Small intestine (tissue), 7 donors: ENCODE results near the gene ABCA2. TPM values are rescaled to one million over a fixed set of nuclear protein-coding genes. Genes with fewer than 3 reads are reported as not detected.
A peak's percentile ranks its signal among the peaks of the same experiment; 100 is the strongest.

Source experiments
- DNase-seq, 2 donors: peaks; one replicate each; pipeline versions ENCODE4 v3.0.0 to v3.0.0-alpha.2; 2013
- FAIRE-seq: peaks from 2 replicates; lab custom pipeline; 2012; peaks lifted over from hg19 to GRCh38; lab: Jason Lieb, UNC
- H3K27ac ChIP-seq, 3 donors: one replicate each; pipeline ENCODE4 v1.5.1; 2013; ENCODE audit warnings: low read length in 2 of 3, mild to moderate bottlenecking in 2 of 3, control low read depth in 1 of 3, inconsistent platforms in 1 of 3, low read depth in 1 of 3, moderate library complexity in 1 of 3
- H3K27me3 ChIP-seq, 3 donors: one replicate each; pipeline ENCODE4 v1.6.1; 2013; ENCODE audit warnings: low read length in 3 of 3, inconsistent platforms in 1 of 3; ENCODE audit not compliant: control insufficient read depth in 3 of 3, insufficient read depth in 3 of 3
- H3K36me3 ChIP-seq, 3 donors: one replicate each; pipeline ENCODE4 v1.6.1; 2013; ENCODE audit warnings: low read length in 3 of 3, inconsistent platforms in 1 of 3, low read depth in 1 of 3, mild to moderate bottlenecking in 1 of 3, moderate library complexity in 1 of 3; ENCODE audit not compliant: control insufficient read depth in 3 of 3, insufficient read depth in 2 of 3
- H3K4me1 ChIP-seq, 3 donors: one replicate each; pipeline ENCODE4 v1.6.1; 2013; ENCODE audit warnings: low read length in 2 of 3, inconsistent platforms in 1 of 3, low read depth in 1 of 3, mild to moderate bottlenecking in 1 of 3, moderate library complexity in 1 of 3; ENCODE audit not compliant: control insufficient read depth in 3 of 3, insufficient read depth in 2 of 3
- H3K4me3 ChIP-seq, 3 donors: one replicate each; pipeline ENCODE4 v1.5.1; 2013; ENCODE audit warnings: low read length in 3 of 3, control low read depth in 1 of 3, inconsistent platforms in 1 of 3, low read depth in 1 of 3, mild to moderate bottlenecking in 1 of 3, moderate library complexity in 1 of 3
- H3K9me3 ChIP-seq, 2 donors: one replicate each; pipeline ENCODE4 v1.6.1; 2013; ENCODE audit warnings: low read depth in 1 of 2, low read length in 1 of 2; ENCODE audit not compliant: control insufficient read depth in 2 of 2, insufficient read depth in 1 of 2
- WGBS, 3 donors: extraction: QIAGEN DNeasy Blood & Tissue Kit; methylation state at CpG; one replicate each; pipeline ENCODE4 v1.1.7; 2013; 5-methylcytosine and 5-hydroxymethylcytosine counted together
- polyA plus RNA-seq, 4 donors: library from polyadenylated mRNA; stranded (reverse) in 3 of 4; unstranded in 1 of 4; fragments of 200-250 nt in 3 of 4; fragments of 120-200 nt in 1 of 4; gene quantifications; one replicate each; pipeline versions ENCODE4 v1.2.1 to v1.2.3, GENCODE V29; 2013
- donor health status: healthy with polysubstance abuse.
- donor health status: control.
- donor health status: control.
- donor health status: Bipolar disorder and iron deficiency.
- donor health status: healthy.

Gene ABCA2
- polyA plus RNA-seq, 4 donors: 3.4 to 29.0 (median 8.8) TPM

DNA sequence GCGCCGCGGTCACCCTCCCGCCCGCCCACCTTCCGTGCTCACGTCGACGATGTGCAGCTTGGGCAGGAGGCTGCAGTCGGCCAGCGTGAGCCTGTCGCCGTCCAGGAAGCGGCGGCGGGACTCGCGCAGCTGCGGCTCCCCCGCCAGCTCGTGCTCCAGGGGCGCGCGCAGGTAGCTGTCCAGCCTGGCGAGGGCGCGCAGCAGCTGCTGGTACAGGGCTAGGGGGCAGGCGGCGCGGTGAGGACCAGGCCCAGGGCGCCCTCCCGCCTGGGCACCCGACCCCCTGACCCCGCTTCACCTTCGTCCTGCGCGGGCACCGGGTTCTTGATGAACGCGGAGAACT, 33.2 kb downstream of the ABCA2 start:
- DNase-seq (peak; percentile 16 to 53), FAIRE-seq (no peak)
- 27 to 35% (median 33%) methylated on average over 29 to 40 of the region's 40 CpGs for WGBS, 3 donors
- Histone ChIP-seq H3K27me3 (peaks cover 0 to 42% (median 0%) of the 10 kb centered on the region in 3 donors), H3K36me3 (peaks cover 0 to 13% (median 0%) of the 10 kb centered on the region in 3 donors), H3K27ac (no peak overlapping the region), H3K4me1 (peaks cover 2 to 48% (median 11%) of the 10 kb centered on the region in 3 donors), H3K9me3 (peaks cover 0 to 12% of the 10 kb centered on the region in 2 donors), H3K4me3 (no peak overlapping the region)

DNA sequence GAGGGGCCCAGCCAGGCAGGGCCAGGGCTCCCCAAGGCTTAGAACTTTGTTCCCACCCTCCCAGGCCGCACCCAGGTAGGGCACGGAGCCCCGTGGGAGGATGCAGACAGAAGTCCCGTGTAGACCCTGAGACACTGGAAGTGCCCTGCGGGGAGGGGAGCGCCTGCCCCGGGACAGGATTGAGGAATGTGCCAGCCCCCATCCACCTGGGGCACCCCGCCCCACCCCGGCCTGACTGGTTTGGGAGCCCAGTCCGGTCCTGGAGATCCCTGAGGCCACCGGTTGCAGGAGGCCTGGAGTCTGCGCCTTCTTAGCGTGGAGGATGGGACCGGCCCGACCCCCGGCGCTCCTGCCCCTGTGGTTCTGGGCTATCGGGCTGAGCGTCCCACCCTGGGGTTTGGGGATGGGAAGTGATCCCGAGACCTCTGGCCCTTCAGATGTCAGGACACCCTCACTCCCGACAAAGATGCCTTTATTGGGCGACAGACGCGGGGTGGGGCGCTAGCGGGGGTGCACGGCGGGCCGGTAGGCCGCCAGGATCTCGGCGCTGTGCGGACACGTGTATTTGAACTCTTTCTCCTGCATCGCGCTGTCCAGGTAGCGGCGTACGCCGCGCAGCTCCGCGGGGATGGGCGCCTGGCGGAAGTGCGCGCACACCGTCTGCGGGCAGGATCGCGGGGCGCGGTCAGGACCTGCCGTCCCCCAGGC, 33.7 kb downstream of the ABCA2 start:
- 51 to 65% (median 64%) methylated on average over 47 to 54 of the region's 54 CpGs for WGBS, 3 donors
- Histone ChIP-seq H3K27me3 (peaks cover 0 to 42% (median 0%) of the 10 kb centered on the region in 3 donors), H3K4me1 (peaks cover 2 to 48% (median 11%) of the 10 kb centered on the region in 3 donors), H3K27ac (no peak overlapping the region), H3K36me3 (peaks cover 0 to 13% (median 0%) of the 10 kb centered on the region in 3 donors), H3K9me3 (peaks cover 0 to 12% of the 10 kb centered on the region in 2 donors), H3K4me3 (no peak overlapping the region)
- DNase-seq: no peak
- no peak for FAIRE-seq

DNA sequence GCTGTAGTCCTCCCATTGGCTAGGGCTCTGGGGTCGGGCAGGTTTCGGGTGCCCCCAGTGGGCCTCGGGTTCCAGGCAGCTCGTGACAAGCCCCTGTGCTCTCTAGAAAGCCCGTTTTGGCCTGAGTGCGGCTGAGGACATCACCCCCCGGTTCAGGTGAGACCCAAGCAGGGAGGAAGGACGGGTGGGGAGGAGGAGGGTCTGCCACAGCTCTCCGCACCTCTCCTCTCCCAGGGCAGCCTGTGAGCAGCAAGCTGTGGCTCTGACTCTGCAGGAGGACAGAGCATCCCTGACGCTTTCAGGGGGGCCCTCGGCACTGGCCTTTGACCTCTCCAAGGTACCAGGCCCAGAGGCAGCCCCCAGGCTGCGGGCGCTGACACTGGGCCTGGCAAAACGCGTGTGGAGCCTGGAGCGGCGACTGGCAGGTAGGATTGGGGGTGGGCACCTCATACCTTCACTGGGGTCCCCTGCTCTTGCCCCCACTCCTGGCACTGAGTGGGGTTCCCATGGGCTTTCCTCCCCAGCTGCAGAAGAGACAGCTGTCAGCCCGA, 35.1 kb downstream of the ABCA2 start:
- Histone ChIP-seq H3K27me3 (peaks cover 0 to 40% (median 0%) of the 10 kb centered on the region in 3 donors), H3K27ac (peak overlapping the region in 2 of 3 donors; percentile 78 to 80), H3K36me3 (peaks cover 0 to 13% (median 0%) of the 10 kb centered on the region in 3 donors), H3K4me3 (peak overlapping the region; percentile 65 to 76 (median 71)), H3K4me1 (peaks cover 2 to 48% (median 11%) of the 10 kb centered on the region in 3 donors), H3K9me3 (peaks cover 0 to 12% of the 10 kb centered on the region in 2 donors)
- WGBS, 3 donors: 27 to 40% (median 31%) methylated on average over 18 of the region's 18 CpGs
- no peak for FAIRE-seq
- DNase-seq: no peak

GRCh38 chr9:136991993-136992818, 35.8 kb downstream of the ABCA2 start, which contains the start of gene PAXX:
TSS of gene PAXX (plus strand) at chr9:136992422. CDS start at chr9:136992444, 22 bp downstream.
- WGBS, 3 donors: 0 to 1% (median 0%) methylated on average over 57 to 92 of the region's 92 CpGs
- H3K9me3 ChIP-seq: peaks cover 0 to 12% of the 10 kb centered on the region in 2 donors
- H3K4me1 ChIP-seq: peaks cover 2 to 45% (median 11%) of the 10 kb centered on the region in 3 donors
- DNase-seq: peak; percentile 90 to 94
- FAIRE-seq: no peak
- H3K27ac ChIP-seq: peak within 1 kb of the TSS; percentile 53 to 92 (median 91)
- peaks cover 0 to 13% (median 0%) of the 10 kb centered on the region in 3 donors for H3K36me3 ChIP-seq
- H3K27me3 ChIP-seq: peaks cover 0 to 37% (median 0%) of the 10 kb centered on the region in 3 donors
- H3K4me3 ChIP-seq: peak within 1 kb of the TSS; percentile 65 to 76 (median 71)

DNA sequence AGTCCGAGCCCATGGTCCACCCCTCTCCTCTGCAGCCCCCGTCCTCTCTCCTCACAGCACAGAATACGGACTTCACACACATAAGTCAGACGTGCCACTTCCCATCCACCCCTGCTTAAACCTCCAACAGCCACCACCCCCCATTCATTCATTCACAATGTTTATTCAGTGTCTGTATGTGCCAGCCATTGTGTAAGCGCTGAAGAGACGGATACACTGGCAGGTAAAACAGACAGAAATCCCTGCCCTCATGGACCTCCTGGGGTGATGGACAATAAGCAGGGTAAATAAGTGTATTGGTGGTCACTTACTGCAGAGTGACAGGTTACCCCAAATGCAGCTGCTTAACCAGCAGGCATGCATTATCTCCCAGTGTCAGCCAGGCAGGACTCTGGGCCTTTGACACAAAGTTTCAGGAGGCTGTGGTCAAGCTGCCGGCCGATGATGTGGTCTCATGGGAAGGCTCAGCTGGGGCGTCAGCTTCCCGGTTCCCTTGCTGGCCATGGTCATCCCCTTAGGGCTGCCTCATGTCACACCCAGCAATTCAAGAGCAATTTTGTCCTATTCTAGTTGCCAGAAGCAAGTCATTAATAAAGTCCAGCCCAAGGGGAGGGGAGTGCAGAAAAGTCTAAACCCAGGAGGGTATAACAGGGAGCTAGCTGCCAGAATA, 37.7 kb downstream of the ABCA2 start:
- no peak for FAIRE-seq

DNA sequence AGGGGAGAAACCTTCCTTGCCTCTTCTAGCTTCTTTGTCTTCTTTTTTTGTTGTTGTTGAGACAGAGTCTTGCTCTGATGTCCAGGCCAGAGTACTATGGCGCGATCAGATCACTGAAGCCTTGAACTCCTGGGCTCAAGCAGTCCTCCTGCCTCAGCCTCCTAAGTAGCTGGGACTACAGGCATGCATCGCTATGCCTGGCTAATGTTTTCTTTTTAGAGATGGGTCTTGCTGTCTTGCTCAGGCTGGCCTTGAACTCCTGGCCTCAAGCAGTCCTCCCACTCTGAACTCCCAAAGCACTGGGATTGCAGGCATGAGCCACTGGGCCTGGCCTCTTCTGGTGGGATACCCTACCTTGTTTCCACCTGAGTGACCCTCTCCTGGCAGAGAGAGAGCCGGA, 39.2 kb downstream of the ABCA2 start:
- Histone ChIP-seq H3K4me3 (no peak overlapping the region), H3K4me1 (peaks cover 0 to 20% (median 2%) of the 10 kb centered on the region in 3 donors), H3K27me3 (peaks cover 3 to 38% (median 6%) of the 10 kb centered on the region in 3 donors), H3K9me3 (peaks cover 0 to 12% of the 10 kb centered on the region in 2 donors), H3K36me3 (peaks cover 0 to 6% (median 0%) of the 10 kb centered on the region in 3 donors), H3K27ac (no peak overlapping the region)
- FAIRE-seq (no peak), DNase-seq (no peak)
- 91 to 96% (median 93%) methylated on average over 4 of the region's 4 CpGs for WGBS, 3 donors

More for the DNA sequence above, 37.7 kb downstream of the ABCA2 start:
- WGBS, 3 donors: 82 to 83% (median 83%) methylated on average over 10 of the region's 10 CpGs
- no peak for DNase-seq
- peaks cover 0 to 13% (median 0%) of the 10 kb centered on the region in 3 donors for H3K36me3 ChIP-seq
- H3K9me3 ChIP-seq: peaks cover 0 to 12% of the 10 kb centered on the region in 2 donors
- H3K27ac ChIP-seq: no peak overlapping the region
- peaks cover 0 to 36% (median 3%) of the 10 kb centered on the region in 3 donors for H3K27me3 ChIP-seq
- no peak overlapping the region for H3K4me3 ChIP-seq
- peaks cover 2 to 27% (median 3%) of the 10 kb centered on the region in 3 donors for H3K4me1 ChIP-seq

- peaks cover 3 to 37% (median 6%) of the 10 kb centered on the region in 3 donors for H3K27me3 ChIP-seq
Measured at GRCh38 chr9:136985853-136986252, 42.2 kb downstream of the ABCA2 start.

More at GRCh38 chr9:136985853-136986252, 42.2 kb downstream of the ABCA2 start:
- no peak for FAIRE-seq
- Histone ChIP-seq H3K9me3 (peaks cover 0 to 7% of the 10 kb centered on the region in 2 donors), H3K36me3 (no peaks in the 10 kb centered on the region), H3K4me3 (no peak overlapping the region), H3K27ac (no peak overlapping the region), H3K4me1 (peaks cover 0 to 5% (median 0%) of the 10 kb centered on the region in 3 donors)
- no peak for DNase-seq
- 22 to 26% (median 22%) methylated on average over 19 to 33 of the region's 33 CpGs for WGBS, 3 donors
